KOPT-K1 (cell line): Measurements from ENCODE around the gene TMCC2.

ENCODE experiments used
- H3K27ac ChIP-seq: fragments of 200-600 bp; sonication (generic); 2 replicates; pipeline ENCODE4 v1.5.1; 2016; ENCODE audit warnings: antibody characterized with exemption, mild to moderate bottlenecking, low read depth, low read length; ENCODE audit not compliant: poor library complexity, severe bottlenecking
- H3K36me3 ChIP-seq: fragments of 200-600 bp; sonication (generic); 2 replicates; pipeline ENCODE4 v1.5.1; 2017; ENCODE audit warnings: antibody characterized with exemption, mild to moderate bottlenecking, low read length, moderate library complexity; ENCODE audit not compliant: insufficient read depth
- H3K9me3 ChIP-seq: fragments of 200-600 bp; sonication (generic); 2 replicates; pipeline ENCODE4 v1.5.1; 2017; ENCODE audit warnings: antibody characterized with exemption, low read length, mild to moderate bottlenecking; ENCODE audit not compliant: insufficient read depth, poor library complexity, severe bottlenecking

Gene TMCC2

DNA sequence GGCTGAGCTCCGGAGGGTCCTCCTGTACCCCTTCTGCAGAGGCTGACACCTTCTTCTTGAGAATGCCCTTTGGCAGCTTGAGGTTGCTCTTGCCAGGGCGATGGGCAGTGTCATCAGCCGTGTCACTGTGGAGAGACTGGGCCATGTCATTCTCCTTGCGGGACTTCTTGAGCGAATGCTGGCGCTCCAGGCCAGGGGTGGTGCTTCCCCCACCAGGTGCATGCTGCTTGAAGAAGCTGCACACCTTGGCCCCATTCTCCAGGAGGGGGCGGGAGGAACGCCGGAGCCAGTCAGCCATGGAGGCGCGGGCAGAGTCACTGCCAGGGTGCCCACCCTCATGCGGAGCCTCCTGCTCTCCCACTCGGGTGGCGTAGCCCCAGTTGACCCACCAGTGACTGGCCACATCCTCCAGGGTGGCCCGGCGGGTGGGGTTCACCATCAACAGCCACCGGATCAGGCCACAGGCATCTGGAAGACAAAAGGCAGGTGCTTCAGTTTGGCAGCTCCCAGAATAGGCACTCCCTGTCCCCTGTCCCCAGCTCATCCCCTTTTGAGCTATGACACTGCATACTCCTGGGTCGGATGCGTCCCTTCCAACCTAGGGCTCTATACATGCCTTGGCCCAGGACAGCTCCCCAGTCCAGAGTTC lies 76.4 kb downstream of the TMCC2 start:
- Histone ChIP-seq H3K27ac (no peak overlapping the region), H3K36me3 (no peaks in the 10 kb centered on the region)

DNA sequence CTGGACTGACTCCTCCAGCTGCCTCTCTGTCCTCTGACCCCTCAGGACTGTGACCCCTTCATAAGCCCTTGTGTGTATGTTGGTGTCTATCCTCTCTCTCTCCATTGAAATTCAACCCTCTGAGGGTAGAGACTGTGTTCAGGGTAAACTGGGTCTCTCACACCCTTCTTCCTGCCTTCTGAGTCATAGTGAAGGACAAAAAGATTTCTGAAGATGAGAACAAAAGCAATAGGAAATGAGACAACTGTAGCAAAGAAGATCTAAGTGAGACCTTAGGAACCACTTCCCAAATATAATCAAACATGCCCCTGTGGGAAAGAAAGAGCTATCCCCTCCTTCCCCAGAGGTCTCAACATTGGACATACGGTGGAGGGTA lies 76.9 kb downstream of the TMCC2 start:
- no peaks in the 10 kb centered on the region for H3K36me3 ChIP-seq
- H3K27ac ChIP-seq, result no peak overlapping the region

More for the DNA sequence above, 76.4 kb downstream of the TMCC2 start:
- no peaks in the 10 kb centered on the region for H3K9me3 ChIP-seq

DNA sequence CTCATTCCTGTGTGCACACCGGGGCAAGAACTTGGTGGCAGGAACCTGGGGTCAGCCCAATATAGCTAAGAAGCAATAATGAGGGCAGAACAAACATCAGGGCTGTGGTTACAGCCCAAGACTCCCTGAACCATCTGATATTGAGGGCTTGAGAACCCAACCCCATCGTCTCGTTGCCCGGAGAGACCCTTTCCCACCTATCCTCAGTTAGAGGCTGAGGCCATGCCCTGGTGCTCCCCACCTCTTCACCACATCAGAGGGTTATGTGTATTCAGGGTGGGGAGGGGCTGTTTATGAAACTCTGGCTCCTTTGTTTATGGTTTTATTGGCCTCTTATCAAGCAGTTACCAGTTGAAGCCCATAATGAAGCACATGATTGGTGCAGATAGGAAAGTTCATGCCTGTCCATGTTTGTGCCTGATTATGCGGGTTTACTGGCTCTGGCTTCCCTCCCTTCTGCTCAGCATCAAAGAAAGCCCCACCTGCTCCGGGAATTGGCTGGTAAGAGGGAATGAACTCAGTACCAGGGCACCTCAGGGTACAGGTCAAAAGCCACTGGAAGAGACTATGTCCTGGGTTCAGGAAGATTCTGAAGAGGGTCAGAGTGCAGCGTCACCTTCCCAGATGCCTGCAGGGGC lies 79.3 kb downstream of the TMCC2 start:
- no peaks in the 10 kb centered on the region for H3K9me3 ChIP-seq
- no peaks in the 10 kb centered on the region for H3K36me3 ChIP-seq
- no peak overlapping the region for H3K27ac ChIP-seq

More for the DNA sequence above, 76.9 kb downstream of the TMCC2 start:
- no peaks in the 10 kb centered on the region for H3K9me3 ChIP-seq

DNA sequence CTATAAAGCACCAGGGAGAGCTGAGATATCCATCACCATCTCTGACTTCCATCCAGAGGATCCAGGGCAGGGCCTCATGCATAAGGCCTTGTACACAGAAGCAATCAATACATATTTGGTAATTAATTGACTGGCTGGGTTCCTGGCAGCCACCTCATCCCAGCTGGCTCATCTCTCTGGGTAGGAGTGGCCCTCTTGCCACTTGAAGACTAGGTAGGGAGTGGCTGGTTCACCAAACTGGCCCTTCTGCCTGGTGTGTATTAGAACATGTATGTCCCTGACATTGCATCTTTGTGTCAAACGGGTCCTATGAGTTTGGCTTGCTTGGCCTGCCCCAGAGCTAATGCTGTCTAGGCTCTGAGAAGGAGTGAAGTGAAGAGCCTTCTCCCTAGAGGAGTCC lies 82.0 kb downstream of the TMCC2 start:
- H3K27ac ChIP-seq, result no peak overlapping the region
- H3K36me3 ChIP-seq, result no peaks in the 10 kb centered on the region

DNA sequence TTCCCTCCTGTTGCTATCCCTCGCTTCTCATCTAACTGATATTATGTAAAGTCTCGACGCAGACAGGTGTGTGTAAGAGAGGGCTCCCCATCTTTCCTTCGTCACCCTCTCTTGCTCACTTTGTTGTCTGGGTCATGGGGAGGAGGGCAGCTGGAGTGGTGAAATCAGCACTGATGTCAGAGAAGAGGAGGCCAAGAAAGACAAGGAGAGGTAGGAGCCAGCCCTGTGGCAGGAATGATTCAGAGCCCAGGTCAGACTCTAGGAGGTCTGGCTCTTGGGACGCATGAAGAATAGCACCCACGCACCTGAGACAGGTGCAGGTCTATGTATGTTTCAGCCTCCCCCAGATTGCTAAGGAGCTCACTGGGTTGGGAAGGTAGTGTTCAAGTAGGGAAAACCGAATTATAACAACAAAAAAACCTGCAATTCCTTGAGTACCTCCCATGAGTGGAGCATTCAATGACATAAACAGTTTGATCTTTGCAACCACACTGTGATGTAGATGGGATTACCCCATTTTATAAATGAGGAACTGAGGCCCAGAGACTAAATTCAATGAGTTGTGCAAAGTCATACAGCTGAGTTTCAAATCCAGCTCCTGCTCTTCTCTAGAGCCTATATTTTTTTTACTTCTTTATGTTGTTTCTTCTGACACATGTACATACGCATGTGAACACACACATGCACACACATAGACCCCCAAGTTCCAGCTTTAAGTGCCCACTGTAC lies 83.4 kb downstream of the TMCC2 start:
- H3K36me3 ChIP-seq, result no peaks in the 10 kb centered on the region
- H3K9me3 ChIP-seq, result no peaks in the 10 kb centered on the region
- H3K27ac ChIP-seq, result no peak overlapping the region

More for the DNA sequence above, 82.0 kb downstream of the TMCC2 start:
- H3K9me3 ChIP-seq, result no peaks in the 10 kb centered on the region

DNA sequence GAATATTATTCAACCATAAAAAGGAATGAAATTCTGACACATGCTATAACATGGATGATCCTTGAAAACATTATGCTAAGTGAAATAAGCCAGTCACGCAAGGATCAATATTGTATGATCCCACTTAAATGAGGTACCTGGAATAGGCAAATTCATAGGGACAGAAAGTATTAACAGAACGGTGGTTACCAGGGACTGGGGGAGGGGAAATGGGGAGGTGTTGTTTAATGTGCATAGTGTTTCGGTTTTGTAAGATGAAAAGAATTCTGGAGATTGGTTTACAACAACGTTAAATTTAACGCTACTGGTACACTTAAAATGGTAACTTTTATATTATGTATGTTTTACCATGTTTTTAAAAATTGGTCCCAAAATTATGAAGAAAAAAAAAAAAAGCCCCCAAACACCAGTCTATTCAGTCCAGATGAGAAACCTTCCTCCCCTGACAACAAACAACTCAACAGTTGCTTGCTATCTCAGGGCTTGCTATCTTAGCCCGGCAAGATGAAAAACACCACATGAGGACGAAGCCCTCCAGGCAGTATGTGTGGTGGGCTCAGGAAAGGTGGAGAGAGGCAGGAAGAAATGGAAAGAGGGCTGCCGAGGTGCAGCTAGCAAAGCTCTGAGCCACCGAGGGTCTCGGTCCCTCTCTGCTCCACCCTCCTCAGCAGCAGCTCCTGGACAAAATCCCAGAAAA lies 85.3 kb downstream of the TMCC2 start:
- no peaks in the 10 kb centered on the region for H3K9me3 ChIP-seq
- H3K27ac ChIP-seq, result no peak overlapping the region
- H3K36me3 ChIP-seq, result no peaks in the 10 kb centered on the region

DNA sequence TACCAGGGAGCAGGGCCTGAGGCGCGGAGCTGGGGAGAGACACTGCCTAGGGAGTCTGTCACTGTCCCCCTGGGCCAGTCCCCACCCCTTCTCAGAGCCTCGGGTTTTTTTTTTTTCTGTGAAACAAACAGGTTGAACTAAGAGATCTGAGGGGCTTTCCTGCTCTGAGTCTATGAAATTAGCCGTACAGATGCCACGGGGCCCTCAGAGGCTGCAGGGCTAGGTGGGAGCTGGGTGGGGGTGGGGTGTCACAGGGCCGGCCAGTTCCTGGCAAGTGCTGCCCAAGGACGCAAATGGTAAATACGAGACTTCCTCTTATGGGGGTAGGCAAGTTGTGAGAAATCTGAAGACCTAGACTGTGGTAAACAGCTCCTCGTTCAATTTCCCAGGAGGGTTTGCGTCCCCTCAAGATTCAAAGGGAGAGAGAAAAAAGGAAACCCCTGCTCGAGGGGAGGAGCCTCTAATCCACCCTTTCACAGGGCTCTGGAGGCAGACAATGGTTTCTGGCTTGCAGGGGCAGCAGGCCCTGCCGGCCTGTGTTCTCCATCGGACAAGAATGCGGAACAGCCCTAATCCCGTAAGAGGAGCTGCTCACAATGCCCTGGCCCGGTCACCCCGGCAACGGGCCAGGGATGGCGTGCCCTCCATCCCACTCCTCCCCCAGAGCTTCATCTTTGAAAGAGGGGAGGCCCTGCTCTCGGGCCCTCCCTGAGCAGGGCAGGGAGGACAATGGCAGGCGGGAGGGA lies 86.0 kb downstream of the TMCC2 start:
- Histone ChIP-seq H3K36me3 (no peaks in the 10 kb centered on the region), H3K27ac (no peak overlapping the region), H3K9me3 (no peaks in the 10 kb centered on the region)

DNA sequence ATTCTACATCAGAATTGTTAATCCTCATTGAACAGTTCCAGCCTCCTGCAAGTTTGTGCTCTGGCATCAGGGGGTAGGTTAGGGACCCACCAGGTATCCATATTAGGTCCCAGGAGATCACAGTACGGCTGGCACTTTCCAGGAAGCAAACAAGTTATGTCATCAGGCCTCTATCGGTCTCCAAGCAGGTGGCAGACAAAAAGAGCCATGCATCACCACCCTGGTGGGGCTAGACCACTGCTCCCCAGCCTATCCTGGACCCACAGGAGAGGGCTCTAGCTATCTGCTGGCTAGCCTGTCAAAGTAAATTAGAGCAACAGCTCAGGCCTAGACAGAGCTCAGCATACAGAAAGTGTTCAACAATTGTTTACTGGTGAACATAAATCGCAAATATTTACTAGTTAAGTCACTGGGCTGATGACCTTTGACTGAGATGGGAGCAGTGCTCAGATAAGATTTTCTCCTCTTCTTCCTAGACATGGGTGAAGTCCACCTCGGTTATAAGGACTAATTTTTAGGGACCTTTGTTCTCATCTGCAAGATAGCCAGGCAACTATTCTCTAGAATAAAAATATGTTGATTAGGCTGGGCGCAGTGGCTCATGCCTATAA lies 87.4 kb downstream of the TMCC2 start:
- Histone ChIP-seq H3K9me3 (no peaks in the 10 kb centered on the region), H3K27ac (no peak overlapping the region), H3K36me3 (no peaks in the 10 kb centered on the region)

DNA sequence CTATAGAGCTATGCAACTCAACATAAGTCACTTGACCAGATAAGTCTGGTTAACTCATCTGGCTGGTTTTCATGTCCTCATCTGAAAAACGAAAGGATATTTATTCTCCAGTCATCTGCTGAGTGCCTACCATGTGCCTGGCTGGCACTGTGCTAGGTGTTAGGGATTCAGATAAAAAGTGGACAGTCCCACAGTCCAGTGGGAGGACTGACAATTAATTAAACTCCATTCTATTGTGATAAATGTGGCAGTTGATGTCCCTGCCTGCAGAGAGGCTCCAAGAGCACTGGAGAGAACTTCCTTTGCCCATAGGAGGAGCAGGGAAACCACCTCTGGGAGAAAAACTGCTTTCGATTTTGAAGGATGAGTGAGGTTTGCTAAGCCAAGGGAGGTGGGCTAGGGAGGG lies 88.4 kb downstream of the TMCC2 start:
- Histone ChIP-seq H3K9me3 (no peaks in the 10 kb centered on the region), H3K36me3 (no peaks in the 10 kb centered on the region), H3K27ac (no peak overlapping the region)

DNA sequence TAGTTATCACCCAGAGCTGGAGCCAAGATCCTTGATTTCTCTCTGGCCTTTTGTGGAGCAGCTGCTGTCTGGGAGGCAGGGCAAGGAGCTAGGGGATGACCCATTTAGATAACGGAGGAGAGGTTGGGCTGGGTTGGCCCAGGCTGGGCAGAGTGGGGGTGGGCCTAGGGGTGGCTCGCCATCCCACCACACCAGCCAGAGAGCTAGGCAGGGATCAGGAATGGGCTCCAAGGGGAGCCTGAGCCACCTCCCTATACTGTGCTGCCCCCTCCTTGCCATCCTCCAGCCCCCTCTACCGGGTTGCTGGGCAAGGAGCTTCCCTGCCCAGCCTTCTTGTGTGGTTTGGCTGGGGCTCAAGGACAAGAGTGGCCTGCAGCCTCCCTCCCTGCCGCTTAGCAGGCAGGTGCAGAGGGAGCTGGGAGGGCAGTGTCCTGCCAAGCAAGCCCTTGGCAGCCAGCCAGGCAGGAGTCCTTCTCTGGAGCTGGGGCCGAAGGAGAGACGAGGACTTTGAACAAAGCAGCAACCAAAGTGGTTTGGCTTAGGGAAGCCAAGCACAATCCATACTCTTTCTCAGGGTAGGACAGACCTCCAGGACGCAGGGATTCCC lies 89.7 kb downstream of the TMCC2 start:
- H3K9me3 ChIP-seq, result no peaks in the 10 kb centered on the region

DNA sequence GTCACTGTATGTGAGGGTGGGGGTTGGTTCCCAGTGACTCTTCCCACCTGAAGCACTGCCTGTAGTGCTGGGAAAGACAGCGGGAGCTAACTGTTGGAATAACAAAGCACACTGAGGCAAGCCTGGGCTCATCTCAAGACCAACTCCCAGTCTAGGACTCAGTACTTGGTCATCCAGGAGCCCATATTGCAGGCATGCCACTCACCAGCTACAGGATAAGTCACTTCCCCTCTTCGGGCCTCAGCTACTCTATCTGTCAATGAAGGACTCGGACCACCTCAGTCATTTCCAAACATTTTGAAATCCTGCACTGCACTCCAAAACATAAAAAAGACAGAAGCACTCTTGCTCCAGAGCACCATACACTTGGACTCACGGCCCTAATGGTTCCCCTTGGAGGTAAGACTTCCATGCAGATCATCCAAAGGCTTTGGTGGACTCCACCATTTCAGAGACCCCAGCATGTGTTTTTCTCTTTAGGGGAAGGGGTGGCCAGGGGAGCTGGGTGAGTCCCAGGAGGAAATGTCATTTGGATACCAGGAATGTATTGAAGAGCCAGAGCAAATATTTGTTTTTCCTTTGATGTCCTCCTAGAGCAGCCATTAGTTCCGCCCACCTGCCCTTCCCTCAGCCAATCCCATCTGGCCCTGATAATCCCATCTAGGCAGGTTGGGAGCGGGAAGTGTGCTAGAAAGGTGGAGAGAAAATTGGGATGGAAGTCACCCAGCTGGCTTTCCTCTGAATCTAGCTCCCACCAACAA lies 90.7 kb downstream of the TMCC2 start:
- no peaks in the 10 kb centered on the region for H3K36me3 ChIP-seq
- no peak overlapping the region for H3K27ac ChIP-seq
- no peaks in the 10 kb centered on the region for H3K9me3 ChIP-seq

More for the DNA sequence above, 89.7 kb downstream of the TMCC2 start:
- no peaks in the 10 kb centered on the region for H3K36me3 ChIP-seq
- H3K27ac ChIP-seq, result no peak overlapping the region

DNA sequence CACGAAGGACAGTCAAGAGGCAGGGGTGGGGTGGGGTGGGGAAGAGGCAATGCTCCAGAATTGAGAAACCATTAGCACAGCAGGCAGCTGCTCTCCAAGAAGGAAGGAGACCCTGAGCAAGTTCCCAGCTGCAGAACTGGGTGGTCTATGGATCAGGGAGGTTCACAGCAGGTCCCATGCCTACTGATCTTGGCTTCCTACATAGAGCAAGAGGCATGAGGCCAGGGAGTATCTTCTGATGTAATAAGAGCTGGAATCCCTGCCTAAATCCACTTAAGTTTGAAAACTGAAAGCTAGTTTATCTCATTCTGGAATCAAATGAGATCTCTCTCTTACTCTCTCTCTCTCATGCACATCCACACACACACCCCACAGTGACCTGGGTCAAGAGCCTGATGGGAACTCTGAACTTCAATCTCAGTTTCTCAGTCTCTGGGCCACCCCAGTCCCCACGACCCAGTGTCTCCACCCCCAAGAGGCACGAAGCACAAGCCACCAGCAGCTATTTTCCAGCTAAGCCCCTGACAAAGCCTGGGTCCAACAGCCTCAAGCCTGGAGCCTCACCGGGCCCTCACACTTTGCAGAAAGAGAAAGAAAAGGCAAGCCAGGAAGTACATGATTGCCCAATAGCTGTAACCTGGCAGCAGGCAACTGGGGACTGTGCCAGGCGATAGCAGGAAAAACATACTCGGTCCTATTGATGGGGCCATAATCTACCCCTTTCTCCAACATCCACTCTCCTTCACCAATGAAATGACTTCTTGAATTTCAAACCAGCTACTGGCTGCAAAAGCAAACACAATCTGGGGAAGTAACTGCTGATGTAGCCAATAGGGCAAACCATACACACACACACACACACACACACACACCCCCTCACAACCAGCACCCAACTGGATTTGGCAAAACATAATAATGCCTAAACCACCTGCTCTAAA lies 91.6 kb downstream of the TMCC2 start:
- Histone ChIP-seq H3K36me3 (no peaks in the 10 kb centered on the region), H3K27ac (no peak overlapping the region), H3K9me3 (no peaks in the 10 kb centered on the region)
